ENCODE data around the gene TSSC4.

TSSC4 gene

GRCh38 chr11:2414616-2415015 is 14.1 kb downstream of the TSSC4 start:
- H3K4me3 ChIP-seq (ENCODE audit: low read depth, low read length) = no peak overlapping the region
- TF ChIP-seq CTCF (IDR thresholded peaks at IDR 0.05; ENCODE audit: control insufficient read depth, extremely low read depth, insufficient read depth) = no peak
- no peak for DNase-seq (ENCODE audit: low read depth)

DNA sequence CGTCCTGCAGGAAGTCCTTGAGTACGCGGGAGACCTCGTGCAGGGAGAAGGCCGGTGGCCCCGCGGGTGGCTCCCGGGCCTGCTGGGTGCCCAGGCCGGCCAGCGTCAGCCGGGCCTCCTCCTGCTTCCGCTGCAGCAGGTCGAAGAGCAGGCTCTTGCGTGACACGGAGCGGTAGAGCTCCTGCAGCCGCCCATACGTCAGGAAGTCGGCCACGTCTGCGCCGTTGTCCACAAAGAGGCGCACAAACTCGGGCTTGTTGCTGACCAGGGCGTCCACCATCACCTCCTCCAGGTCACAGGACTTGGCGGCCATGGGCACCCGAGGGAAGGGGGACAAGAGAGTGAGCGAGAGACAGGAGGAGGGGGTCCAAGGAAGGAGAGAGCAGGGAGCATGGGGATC is 14.6 kb downstream of the TSSC4 start:
- TF ChIP-seq CTCF (IDR thresholded peaks at IDR 0.05; ENCODE audit: control insufficient read depth, extremely low read depth, insufficient read depth) = no peak
- H3K4me3 ChIP-seq (ENCODE audit: low read depth, low read length) = no peak overlapping the region
- DNase-seq (ENCODE audit: low read depth) = no peak

- no peak for DNase-seq (ENCODE audit: low read depth)
- H3K4me3 ChIP-seq (ENCODE audit: low read depth, low read length) = no peak overlapping the region
Measured at GRCh38 chr11:2415601-2416380, 15.2 kb downstream of the TSSC4 start.

GRCh38 chr11:2416765-2417164 is 16.2 kb downstream of the TSSC4 start:
- H3K4me3 ChIP-seq (ENCODE audit: low read depth, low read length) = no peak overlapping the region
- TF ChIP-seq CTCF (IDR thresholded peaks at IDR 0.05; ENCODE audit: control insufficient read depth, extremely low read depth, insufficient read depth) = no peak
- DNase-seq (ENCODE audit: low read depth) = no peak

More at GRCh38 chr11:2415601-2416380, 15.2 kb downstream of the TSSC4 start:
- no peak for TF ChIP-seq CTCF (IDR thresholded peaks at IDR 0.05; ENCODE audit: control insufficient read depth, extremely low read depth, insufficient read depth)

DNA sequence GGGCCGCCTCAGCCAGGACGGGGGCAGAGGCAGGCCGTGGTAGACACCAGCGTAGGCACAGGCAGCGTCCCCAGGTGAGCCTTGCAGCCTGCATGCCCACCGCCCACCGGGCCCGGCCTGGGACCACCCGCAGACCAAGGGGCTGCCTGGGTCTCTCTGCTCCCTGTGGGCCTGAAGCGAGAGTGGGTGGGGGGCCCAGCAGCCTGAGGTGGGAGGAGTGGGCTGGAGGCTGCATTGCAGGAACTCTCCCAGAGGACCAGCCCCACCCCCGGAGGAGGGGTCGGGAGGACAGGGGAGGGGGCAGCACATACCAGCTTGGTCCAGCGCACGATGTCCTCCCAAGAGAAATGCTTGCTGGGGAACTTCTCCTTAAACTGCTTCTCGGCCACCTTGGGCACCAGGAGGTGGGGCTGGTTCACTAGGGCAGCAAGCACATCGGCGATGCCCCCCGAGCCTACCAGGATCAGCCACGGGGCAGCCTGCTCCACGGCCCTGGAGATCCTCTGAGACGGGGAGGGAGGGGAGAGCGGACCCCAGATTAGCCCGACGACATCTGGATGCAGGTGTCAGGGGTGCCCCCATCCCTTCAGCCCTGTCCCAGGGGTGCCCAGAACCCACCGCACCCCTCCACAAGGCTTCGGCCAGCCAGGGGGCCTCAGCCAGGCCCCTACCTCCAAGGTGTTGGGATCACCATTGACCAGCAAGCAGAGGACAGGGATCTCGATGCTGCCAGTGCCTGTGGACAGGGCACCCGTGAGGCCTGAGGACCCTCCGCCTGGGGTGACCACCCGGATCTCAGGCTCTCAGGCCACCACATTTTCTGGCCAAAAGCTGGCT is 17.5 kb downstream of the TSSC4 start:
- TF ChIP-seq CTCF (IDR thresholded peaks at IDR 0.05; ENCODE audit: control insufficient read depth, extremely low read depth, insufficient read depth) = no peak

DNA sequence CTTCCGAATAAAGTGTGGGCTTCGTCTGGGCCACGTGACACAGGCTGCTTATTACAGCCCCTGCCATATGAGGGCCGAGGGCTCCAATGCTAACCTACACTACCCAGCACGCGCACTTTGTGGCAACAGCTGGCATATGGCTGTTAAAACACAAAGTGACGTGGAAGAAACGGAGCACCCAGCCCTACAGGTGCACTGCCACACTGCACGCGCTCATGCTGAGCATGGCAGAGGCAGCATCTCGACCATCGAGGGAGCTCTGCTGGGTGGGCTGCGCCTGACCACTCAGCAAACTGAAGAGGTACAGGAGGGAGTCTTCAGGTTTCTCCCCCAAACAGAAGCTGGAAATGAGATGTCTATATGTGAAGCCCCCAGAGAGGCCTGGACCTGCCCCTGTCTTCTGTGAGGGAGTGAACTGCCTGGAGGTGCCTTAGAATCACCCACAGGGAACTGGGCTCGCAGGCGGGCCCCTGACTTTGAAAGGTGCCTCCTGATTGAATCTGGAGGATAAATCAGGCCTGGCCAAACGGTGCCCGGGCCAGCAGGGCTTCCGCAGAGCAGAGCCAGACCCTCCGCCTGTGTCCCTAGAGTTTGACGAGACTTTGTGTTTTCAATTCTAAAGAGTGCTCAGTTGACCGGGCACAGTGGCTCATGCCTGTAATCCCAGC is 18.3 kb downstream of the TSSC4 start:
- no peak overlapping the region for H3K4me3 ChIP-seq (ENCODE audit: low read depth, low read length)
- no peak for DNase-seq (ENCODE audit: low read depth)
- TF ChIP-seq CTCF (IDR thresholded peaks at IDR 0.05; ENCODE audit: control insufficient read depth, extremely low read depth, insufficient read depth) = no peak

More for the DNA sequence above, 17.5 kb downstream of the TSSC4 start:
- DNase-seq (ENCODE audit: low read depth) = no peak
- H3K4me3 ChIP-seq (ENCODE audit: low read depth, low read length) = no peak overlapping the region
